ENCODE measurements around the gene SH3BGR. TPM values are rescaled to one million over a fixed set of nuclear protein-coding genes. Genes with fewer than 3 reads are reported as not detected.

Gene SH3BGR
- polyA plus RNA-seq, 1 donor (not counting 4 experiments of a cell fraction or from before 2014, with no cell fraction given): 1.4 TPM

DNA sequence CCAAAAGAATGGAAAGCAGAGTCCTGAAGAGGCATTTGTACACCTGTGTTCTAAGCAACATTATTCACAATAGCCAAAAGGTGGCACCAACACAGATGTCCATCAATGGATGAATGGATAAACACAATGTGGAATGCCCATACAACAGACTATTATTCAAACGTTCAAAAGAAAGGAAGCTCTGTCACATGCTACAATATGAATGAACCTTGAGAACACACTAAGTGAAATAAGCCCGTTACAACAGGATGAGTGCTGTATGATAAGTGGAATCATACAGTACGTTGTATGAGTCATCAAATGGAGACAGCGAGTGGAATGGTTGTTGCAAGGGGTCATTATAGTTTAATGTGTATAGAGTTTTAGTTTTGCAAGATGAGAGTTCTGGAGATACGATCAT is 80.1 kb downstream of the SH3BGR start:
- DNase-seq (ENCODE audit: low read depth, low spot score) (no peak), FAIRE-seq (no peak)
- Histone ChIP-seq H3K9ac (ENCODE audit: control insufficient read depth, extremely low read depth, insufficient read depth, low read length) (no peak overlapping the region), H3K36me3 (ENCODE audit: control insufficient read depth in 2 of 2, extremely low read depth in 1 of 2, insufficient read depth in 2 of 2, low read length in 2 of 2) (no peaks in the 10 kb centered on the region), H3K9me3 (ENCODE audit: control insufficient read depth, low read depth, low read length) (no peaks in the 10 kb centered on the region), H3K4me1 (ENCODE audit: control insufficient read depth, extremely low read depth, insufficient read depth, low read length) (no peaks in the 10 kb centered on the region), H2AFZ (ENCODE audit: control insufficient read depth, low read length) (no peak overlapping the region), H3K4me2 (ENCODE audit: control insufficient read depth, extremely low read depth, insufficient read depth, low read depth, low read length) (no peak overlapping the region), H3K4me3 (ENCODE audit: control insufficient read depth in 2 of 3, extremely low read depth in 1 of 3, insufficient read depth in 2 of 3, low read depth in 1 of 3, low read length in 3 of 3) (no peak overlapping the region), H3K79me2 (ENCODE audit: control insufficient read depth, insufficient read depth, low read length) (no peaks in the 10 kb centered on the region), H3K27ac (ENCODE audit: control insufficient read depth, insufficient read depth, low read length) (no peak overlapping the region), H3K27me3 (ENCODE audit: control insufficient read depth, extremely low read depth, insufficient read depth, low read length) (no peaks in the 10 kb centered on the region), H3K9me1 (ENCODE audit: control insufficient read depth, extremely low read depth, insufficient read depth, low read length) (no peaks in the 10 kb centered on the region), H4K20me1 (ENCODE audit: control insufficient read depth, extremely low read depth, insufficient read depth, low read length) (no peaks in the 10 kb centered on the region)
- no peak for TF ChIP-seq EZH2 (IDR thresholded peaks at IDR 0.05; ENCODE audit: low read length)
- TF ChIP-seq, protein P1, sequence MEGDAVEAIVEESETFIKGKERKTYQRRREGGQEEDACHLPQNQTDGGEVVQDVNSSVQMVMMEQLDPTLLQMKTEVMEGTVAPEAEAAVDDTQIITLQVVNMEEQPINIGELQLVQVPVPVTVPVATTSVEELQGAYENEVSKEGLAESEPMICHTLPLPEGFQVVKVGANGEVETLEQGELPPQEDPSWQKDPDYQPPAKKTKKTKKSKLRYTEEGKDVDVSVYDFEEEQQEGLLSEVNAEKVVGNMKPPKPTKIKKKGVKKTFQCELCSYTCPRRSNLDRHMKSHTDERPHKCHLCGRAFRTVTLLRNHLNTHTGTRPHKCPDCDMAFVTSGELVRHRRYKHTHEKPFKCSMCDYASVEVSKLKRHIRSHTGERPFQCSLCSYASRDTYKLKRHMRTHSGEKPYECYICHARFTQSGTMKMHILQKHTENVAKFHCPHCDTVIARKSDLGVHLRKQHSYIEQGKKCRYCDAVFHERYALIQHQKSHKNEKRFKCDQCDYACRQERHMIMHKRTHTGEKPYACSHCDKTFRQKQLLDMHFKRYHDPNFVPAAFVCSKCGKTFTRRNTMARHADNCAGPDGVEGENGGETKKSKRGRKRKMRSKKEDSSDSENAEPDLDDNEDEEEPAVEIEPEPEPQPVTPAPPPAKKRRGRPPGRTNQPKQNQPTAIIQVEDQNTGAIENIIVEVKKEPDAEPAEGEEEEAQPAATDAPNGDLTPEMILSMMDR (optimal IDR thresholded peaks at IDR 0.05 in 1 of 3, IDR thresholded peaks at IDR 0.05 in 1 of 3, conservative IDR thresholded peaks at IDR 0.05 in 1 of 3; ENCODE audit: extremely low read depth in 1 of 3, insufficient read depth in 2 of 3, low read length in 3 of 3): no peak
- dilution Hi-C loops (cut with MboI; ENCODE audit: extremely low pct_ligation_motif_present, low sequenced_read_pairs): no loop called here

DNA sequence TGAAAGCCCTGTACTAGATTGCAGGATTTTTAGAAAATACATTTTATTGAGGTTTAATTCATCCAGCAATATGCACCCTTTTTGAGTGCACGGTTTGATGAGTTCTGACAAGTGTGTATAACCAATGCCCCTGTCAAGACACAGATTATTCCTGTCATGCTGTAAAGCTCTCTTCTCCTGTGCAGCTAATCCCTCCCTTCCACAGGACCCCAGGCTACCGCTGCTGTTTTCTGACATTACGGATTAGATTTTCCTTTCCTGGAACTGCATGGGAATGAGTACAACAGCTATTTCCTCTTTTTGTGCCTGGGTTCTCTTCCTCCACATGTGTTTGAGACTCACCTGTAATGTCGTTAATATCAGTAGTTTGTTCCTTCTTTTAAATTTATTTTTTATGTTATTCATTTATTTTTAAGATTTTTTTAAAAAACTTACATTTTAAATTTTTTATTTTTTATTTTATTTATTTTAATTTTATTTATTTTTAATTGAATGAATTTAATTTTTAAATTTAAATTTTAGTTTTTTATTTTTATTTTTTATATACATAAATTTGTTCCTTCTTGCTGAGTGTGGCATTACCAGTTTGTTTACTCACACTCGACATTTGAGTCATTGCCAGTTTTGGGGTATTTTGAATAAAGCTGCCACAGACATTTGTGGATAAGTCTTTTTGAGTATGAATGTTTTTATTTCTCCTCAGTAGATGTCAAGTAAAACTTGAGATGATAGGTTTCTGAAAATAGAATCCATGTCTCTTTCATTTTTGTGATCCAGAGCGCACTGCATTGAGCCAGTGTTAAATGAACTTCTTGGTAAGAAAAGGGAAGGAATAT is 82.0 kb downstream of the SH3BGR start:
- no peak overlapping the region for H3K4me3 ChIP-seq (ENCODE audit: control insufficient read depth in 2 of 3, extremely low read depth in 1 of 3, insufficient read depth in 2 of 3, low read depth in 1 of 3, low read length in 3 of 3)
- H3K4me1 ChIP-seq (ENCODE audit: control insufficient read depth, extremely low read depth, insufficient read depth, low read length): no peaks in the 10 kb centered on the region
- no peaks in the 10 kb centered on the region for H3K9me3 ChIP-seq (ENCODE audit: control insufficient read depth, low read depth, low read length)
- no peaks in the 10 kb centered on the region for H3K36me3 ChIP-seq (ENCODE audit: control insufficient read depth in 2 of 2, extremely low read depth in 1 of 2, insufficient read depth in 2 of 2, low read length in 2 of 2)
- H3K27me3 ChIP-seq (ENCODE audit: control insufficient read depth, extremely low read depth, insufficient read depth, low read length): no peaks in the 10 kb centered on the region
- H3K9ac ChIP-seq (ENCODE audit: control insufficient read depth, extremely low read depth, insufficient read depth, low read length): no peak overlapping the region
- H3K4me2 ChIP-seq (ENCODE audit: control insufficient read depth, extremely low read depth, insufficient read depth, low read depth, low read length): no peak overlapping the region
- no peaks in the 10 kb centered on the region for H4K20me1 ChIP-seq (ENCODE audit: control insufficient read depth, extremely low read depth, insufficient read depth, low read length)
- FAIRE-seq (no peak), DNase-seq (ENCODE audit: low read depth, low spot score) (no peak)
- H3K79me2 ChIP-seq (ENCODE audit: control insufficient read depth, insufficient read depth, low read length): no peaks in the 10 kb centered on the region
- no peaks in the 10 kb centered on the region for H3K9me1 ChIP-seq (ENCODE audit: control insufficient read depth, extremely low read depth, insufficient read depth, low read length)
- H3K27ac ChIP-seq (ENCODE audit: control insufficient read depth, insufficient read depth, low read length): no peak overlapping the region
- no peak overlapping the region for H2AFZ ChIP-seq (ENCODE audit: control insufficient read depth, low read length)
- dilution Hi-C loops (cut with MboI; ENCODE audit: extremely low pct_ligation_motif_present, low sequenced_read_pairs): no loop called here
- no peak for TF ChIP-seq EZH2 (IDR thresholded peaks at IDR 0.05; ENCODE audit: low read length)
- TF ChIP-seq, protein P1 (optimal IDR thresholded peaks at IDR 0.05 in 1 of 3, IDR thresholded peaks at IDR 0.05 in 1 of 3, conservative IDR thresholded peaks at IDR 0.05 in 1 of 3; ENCODE audit: extremely low read depth in 1 of 3, insufficient read depth in 2 of 3, low read length in 3 of 3): no peak
